ENCODE results near the gene NACC2.

Gene NACC2

GRCh38 chr9:136015656-136016571 lies 79.2 kb downstream of the NACC2 start:
- no peak for DNase-seq (ENCODE audit: low read depth)
- TF ChIP-seq CTCF (IDR thresholded peaks at IDR 0.05; ENCODE audit: control insufficient read depth, insufficient read depth, low read depth, low read length, missing control alignments) = no peak
- no peak overlapping the region for H3K4me3 ChIP-seq (ENCODE audit: control insufficient read depth, low read depth, low read length)

GRCh38 chr9:136014924-136015633 lies 80.0 kb downstream of the NACC2 start:
- no peak for TF ChIP-seq CTCF (IDR thresholded peaks at IDR 0.05; ENCODE audit: control insufficient read depth, insufficient read depth, low read depth, low read length, missing control alignments)
- no peak for DNase-seq (ENCODE audit: low read depth)

GRCh38 chr9:136014147-136014923 lies 80.8 kb downstream of the NACC2 start:
- TF ChIP-seq CTCF (IDR thresholded peaks at IDR 0.05; ENCODE audit: control insufficient read depth, insufficient read depth, low read depth, low read length, missing control alignments) = no peak
- DNase-seq (ENCODE audit: low read depth) = no peak
- no peak overlapping the region for H3K4me3 ChIP-seq (ENCODE audit: control insufficient read depth, low read depth, low read length)

More at GRCh38 chr9:136014924-136015633, 80.0 kb downstream of the NACC2 start:
- H3K4me3 ChIP-seq (ENCODE audit: control insufficient read depth, low read depth, low read length) = no peak overlapping the region

GRCh38 chr9:136013524-136014034 lies 81.5 kb downstream of the NACC2 start:
- TF ChIP-seq CTCF (IDR thresholded peaks at IDR 0.05; ENCODE audit: control insufficient read depth, insufficient read depth, low read depth, low read length, missing control alignments) = no peak
- no peak for DNase-seq (ENCODE audit: low read depth)
- no peak overlapping the region for H3K4me3 ChIP-seq (ENCODE audit: control insufficient read depth, low read depth, low read length)

GRCh38 chr9:136013116-136013515 lies 82.0 kb downstream of the NACC2 start:
- no peak for TF ChIP-seq CTCF (IDR thresholded peaks at IDR 0.05; ENCODE audit: control insufficient read depth, insufficient read depth, low read depth, low read length, missing control alignments)
- no peak for DNase-seq (ENCODE audit: low read depth)
- no peak overlapping the region for H3K4me3 ChIP-seq (ENCODE audit: control insufficient read depth, low read depth, low read length)

GRCh38 chr9:136012651-136013050 lies 82.4 kb downstream of the NACC2 start:
- TF ChIP-seq CTCF (IDR thresholded peaks at IDR 0.05; ENCODE audit: control insufficient read depth, insufficient read depth, low read depth, low read length, missing control alignments) = no peak
- H3K4me3 ChIP-seq (ENCODE audit: control insufficient read depth, low read depth, low read length) = no peak overlapping the region
- DNase-seq (ENCODE audit: low read depth) = no peak
